H9 (cell line): ENCODE data around the gene DYRK3. TPM values are rescaled to one million over a fixed set of nuclear protein-coding genes. Genes with fewer than 3 reads are reported as not detected.

ENCODE experiments used
- DNase-seq: peaks from one replicate; pipeline ENCODE4 v3.0.0-alpha.2; 2017
- H2AFZ ChIP-seq: one replicate; pipeline ENCODE4 v1.6.1; 2013; ENCODE audit warnings: mild to moderate bottlenecking, low read length, control low read depth, moderate library complexity
- H2AK5ac ChIP-seq: 2 replicates; pipeline ENCODE4 v1.6.1; 2013; ENCODE audit warnings: low read length, control low read depth, mixed read lengths; ENCODE audit not compliant: insufficient read length
- H2BK120ac ChIP-seq: one replicate; pipeline ENCODE4 v1.6.1; 2013; ENCODE audit warnings: low read depth, mild to moderate bottlenecking, low read length, control low read depth, inconsistent platforms; ENCODE audit not compliant: poor library complexity, severe bottlenecking
- H2BK12ac ChIP-seq: 2 replicates; pipeline ENCODE4 v1.6.1; 2013; ENCODE audit warnings: low read length, control low read depth, mixed read lengths, low read depth; ENCODE audit not compliant: insufficient read length
- H2BK15ac ChIP-seq: 2 replicates; pipeline ENCODE4 v1.6.1; 2013; ENCODE audit warnings: low read depth, low read length, control low read depth
- H2BK20ac ChIP-seq: one replicate; pipeline ENCODE4 v1.6.1; 2013; ENCODE audit warnings: low read depth, mild to moderate bottlenecking, low read length, control low read depth, inconsistent platforms; ENCODE audit not compliant: poor library complexity, severe bottlenecking
- H2BK5ac ChIP-seq: 2 replicates; pipeline ENCODE4 v1.6.1; 2013; ENCODE audit warnings: low read length, control low read depth, mixed read lengths; ENCODE audit not compliant: insufficient read length
- H3K14ac ChIP-seq: 2 replicates; pipeline ENCODE4 v1.6.1; 2013; ENCODE audit warnings: low read length, control low read depth; ENCODE audit not compliant: insufficient read depth
- H3K18ac ChIP-seq: 2 replicates; pipeline ENCODE4 v1.6.1; 2013; ENCODE audit warnings: low read depth, mild to moderate bottlenecking, mixed read lengths, low read length, control low read depth; ENCODE audit not compliant: insufficient read length
- H3K23ac ChIP-seq: 2 replicates; pipeline ENCODE4 v1.6.1; 2013; ENCODE audit warnings: low read length, control low read depth, mixed read lengths, low read depth; ENCODE audit not compliant: insufficient read length
- H3K23me2 ChIP-seq: 2 replicates; pipeline ENCODE4 v1.6.1; 2013; ENCODE audit warnings: low read depth, mild to moderate bottlenecking, mixed read lengths, low read length, control low read depth; ENCODE audit not compliant: insufficient read length, poor library complexity, severe bottlenecking
- H3K27ac ChIP-seq: 2 replicates; pipeline ENCODE4 v1.5.1; 2013; ENCODE audit warnings: low read length, control low read depth, mixed read lengths, low read depth; ENCODE audit not compliant: insufficient read length
- H3K27me3 ChIP-seq: 2 replicates; pipeline ENCODE4 v1.6.1; 2013; ENCODE audit warnings: low read length, control low read depth, inconsistent platforms; ENCODE audit not compliant: insufficient read depth
- H3K4ac ChIP-seq: 2 replicates; pipeline ENCODE4 v1.6.1; 2013; ENCODE audit warnings: low read depth, mild to moderate bottlenecking, control low read depth, inconsistent platforms, low read length, moderate library complexity
- H3K4me1 ChIP-seq: 2 replicates; pipeline ENCODE4 v1.6.1; 2013; ENCODE audit warnings: low read length, control low read depth, inconsistent platforms; ENCODE audit not compliant: insufficient read depth
- H3K4me2 ChIP-seq: 2 replicates; pipeline ENCODE4 v1.6.1; 2013; ENCODE audit warnings: low read length, control low read depth, mixed read lengths; ENCODE audit not compliant: insufficient read length, insufficient read depth
- H3K56ac ChIP-seq: 2 replicates; pipeline ENCODE4 v1.6.1; 2013; ENCODE audit warnings: low read depth, mild to moderate bottlenecking, mixed read lengths, low read length, control low read depth; ENCODE audit not compliant: insufficient read length
- H3K79me1 ChIP-seq: 2 replicates; pipeline ENCODE4 v1.6.1; 2013; ENCODE audit warnings: low read depth, mild to moderate bottlenecking, moderate library complexity, low read length, control low read depth, inconsistent platforms; ENCODE audit not compliant: insufficient read depth, poor library complexity, severe bottlenecking
- H3K79me2 ChIP-seq: 2 replicates; pipeline ENCODE4 v1.6.1; 2013; ENCODE audit warnings: low read length, control low read depth, inconsistent platforms; ENCODE audit not compliant: insufficient read depth
- H3K9ac ChIP-seq: 2 replicates; pipeline ENCODE4 v1.6.1; 2013; ENCODE audit warnings: low read length, control low read depth, mixed read lengths; ENCODE audit not compliant: insufficient read length; ENCODE audit errors: extremely low read depth
- H3K9me3 ChIP-seq: one replicate; pipeline ENCODE4 v1.6.1; 2013; ENCODE audit warnings: low read depth, low read length, inconsistent platforms; ENCODE audit not compliant: control insufficient read depth
- H3T11ph ChIP-seq: one replicate; pipeline ENCODE4 v1.6.1; 2013; ENCODE audit warnings: mild to moderate bottlenecking, low read length, control low read depth, inconsistent platforms
- H4K20me1 ChIP-seq: one replicate; pipeline ENCODE4 v1.6.1; 2013; ENCODE audit not compliant: control insufficient read depth, insufficient read length, insufficient read depth
- H4K5ac ChIP-seq: 2 replicates; pipeline ENCODE4 v1.6.1; 2013; ENCODE audit warnings: low read depth, mild to moderate bottlenecking, mixed read lengths, low read length, control low read depth; ENCODE audit not compliant: insufficient read length
- H4K8ac ChIP-seq: replicated peaks from 2 replicates; pipeline ENCODE4 v1.6.1; 2013; ENCODE audit warnings: low read length, control low read depth, mixed read lengths, low read depth; ENCODE audit not compliant: insufficient read length
- H4K91ac ChIP-seq: 2 replicates; pipeline ENCODE4 v1.6.1; 2013; ENCODE audit warnings: low read depth, mild to moderate bottlenecking, moderate library complexity, mixed read lengths, low read length, control low read depth; ENCODE audit not compliant: insufficient read length
- H3K27ac Mint-ChIP-seq, 3 experiments: 2 replicates in 2 of 3; 3 replicates in 1 of 3; pipeline ENCODE4 v1.8.0; 2020 to 2021; ENCODE audit warnings: mixed read lengths in 3 of 3, mild to moderate bottlenecking in 1 of 3, moderate library complexity in 1 of 3
- H3K27me3 Mint-ChIP-seq: 2 replicates; pipeline ENCODE4 v1.8.0; 2021; ENCODE audit warnings: low read depth, mild to moderate bottlenecking, moderate library complexity, mixed read lengths
- H3K36me3 Mint-ChIP-seq, 3 experiments: 2 replicates in 2 of 3; 3 replicates in 1 of 3; pipeline ENCODE4 v1.8.0; 2020 to 2021; ENCODE audit warnings: low read depth in 3 of 3, mixed read lengths in 3 of 3; ENCODE audit not compliant: insufficient read depth in 1 of 3
- H3K4me1 Mint-ChIP-seq, 2 experiments: 2 replicates each; pipeline ENCODE4 v1.8.0; 2020; ENCODE audit warnings: mixed read lengths in 2 of 2
- H3K4me3 Mint-ChIP-seq, 2 experiments: 2 replicates in 1 of 2; 3 replicates in 1 of 2; pipeline ENCODE4 v1.8.0; 2020 to 2021; ENCODE audit warnings: mild to moderate bottlenecking in 2 of 2, mixed read lengths in 2 of 2, moderate library complexity in 1 of 2
- H3K9me3 Mint-ChIP-seq, 2 experiments: 2 replicates in 1 of 2; 3 replicates in 1 of 2; pipeline ENCODE4 v1.8.0; 2020; ENCODE audit warnings: mild to moderate bottlenecking in 2 of 2, mixed read lengths in 2 of 2, moderate library complexity in 1 of 2
- WGBS: extraction: QIAGEN DNeasy Blood & Tissue Kit; methylation state at CpG from one replicate; pipeline ENCODE4 v1.1.7; 2013; ENCODE audit warnings: missing lambda C conversion rate, low lambda C conversion rate, mixed read lengths; ENCODE audit not compliant: insufficient read length; ENCODE audit errors: extremely low coverage; 5-methylcytosine and 5-hydroxymethylcytosine counted together
- total RNA-seq: library from RNA; stranded (reverse); gene quantifications from 2 replicates; pipeline ENCODE4 v1.2.1, GENCODE V29; 2021
- TF ChIP-seq, protein P1 (sequence below): fragments of 200-600 bp; sonication (generic); conservative IDR thresholded peaks from 3 replicates; pipeline ENCODE4 v1.8.0; 2021; ENCODE audit warnings: antibody characterized with exemption, mild to moderate bottlenecking

Gene DYRK3
- total RNA-seq, 1 experiment from 2014 or later, result 4.7 TPM

DNA sequence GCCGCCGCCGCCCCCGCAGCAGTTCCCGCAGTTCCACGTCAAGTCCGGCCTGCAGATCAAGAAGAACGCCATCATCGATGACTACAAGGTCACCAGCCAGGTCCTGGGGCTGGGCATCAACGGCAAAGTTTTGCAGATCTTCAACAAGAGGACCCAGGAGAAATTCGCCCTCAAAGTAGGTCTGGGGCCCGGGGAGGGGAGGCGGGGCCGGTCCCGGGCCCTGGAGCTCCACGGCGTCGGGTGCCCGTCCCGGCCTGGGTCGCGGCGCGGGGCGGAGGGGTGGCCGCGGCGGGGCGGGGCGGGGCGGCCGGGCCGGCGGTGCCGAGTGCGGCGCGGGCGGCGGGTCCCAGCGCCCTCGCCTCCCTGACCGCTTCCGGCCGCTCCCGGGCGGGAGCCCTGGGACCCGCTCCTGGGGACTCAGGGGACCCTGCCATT is 50.0 kb downstream of the DYRK3 start:
- Histone ChIP-seq H3K79me1 (no peaks in the 10 kb centered on the region), H3K4ac (no peak overlapping the region), H3K79me2 (peaks cover 6% of the 10 kb centered on the region; the same call in 1 of the 2 replicates), H3K27ac (no peak overlapping the region), H3K14ac (peak overlapping the region; percentile 17), H4K20me1 (no peaks in the 10 kb centered on the region), H4K5ac (no peak overlapping the region), H4K8ac (no peak overlapping the region), H2AK5ac (no peak overlapping the region), H4K91ac (no peak overlapping the region), H2BK12ac (no peak overlapping the region), H3K27me3 (peaks cover 23% of the 10 kb centered on the region), H2BK20ac (no peak overlapping the region), H3K23ac (no peak overlapping the region), H2BK15ac (no peak overlapping the region), H3K56ac (no peak overlapping the region), H2BK120ac (no peak overlapping the region), H2BK5ac (no peak overlapping the region), H3K9me3 (no peaks in the 10 kb centered on the region), H3K23me2 (peaks cover 15% of the 10 kb centered on the region), H3K4me1 (peaks cover 13% of the 10 kb centered on the region; the same call in 1 of the 2 replicates), H3K4me2 (peak overlapping the region; percentile 54), H3K18ac (no peak overlapping the region), H3K9ac (peak overlapping the region; percentile 77), H3T11ph (no peak overlapping the region), H2AFZ (no peak overlapping the region)
- DNase-seq, result no peak
- Mint-ChIP-seq H3K4me1 (peaks cover 47 to 53% of the 10 kb centered on the region in 2 experiments), H3K9me3 (peaks cover 0 to 2% of the 10 kb centered on the region in 2 experiments; a peak in 1 of 5 replicates), H3K27me3 (peaks cover 66% of the 10 kb centered on the region), H3K36me3 (peaks cover 0 to 4% (median 0%) of the 10 kb centered on the region in 3 experiments; a peak in 1 of 7 replicates), H3K4me3 (peak overlapping the region; percentile 93 to 96), H3K27ac (peak overlapping the region in 1 of 3 experiments; percentile 95; a peak in 2 of 7 replicates)
- no CpG with 5 or more reads among the region's 48 CpGs for WGBS
- TF ChIP-seq, protein P1, sequence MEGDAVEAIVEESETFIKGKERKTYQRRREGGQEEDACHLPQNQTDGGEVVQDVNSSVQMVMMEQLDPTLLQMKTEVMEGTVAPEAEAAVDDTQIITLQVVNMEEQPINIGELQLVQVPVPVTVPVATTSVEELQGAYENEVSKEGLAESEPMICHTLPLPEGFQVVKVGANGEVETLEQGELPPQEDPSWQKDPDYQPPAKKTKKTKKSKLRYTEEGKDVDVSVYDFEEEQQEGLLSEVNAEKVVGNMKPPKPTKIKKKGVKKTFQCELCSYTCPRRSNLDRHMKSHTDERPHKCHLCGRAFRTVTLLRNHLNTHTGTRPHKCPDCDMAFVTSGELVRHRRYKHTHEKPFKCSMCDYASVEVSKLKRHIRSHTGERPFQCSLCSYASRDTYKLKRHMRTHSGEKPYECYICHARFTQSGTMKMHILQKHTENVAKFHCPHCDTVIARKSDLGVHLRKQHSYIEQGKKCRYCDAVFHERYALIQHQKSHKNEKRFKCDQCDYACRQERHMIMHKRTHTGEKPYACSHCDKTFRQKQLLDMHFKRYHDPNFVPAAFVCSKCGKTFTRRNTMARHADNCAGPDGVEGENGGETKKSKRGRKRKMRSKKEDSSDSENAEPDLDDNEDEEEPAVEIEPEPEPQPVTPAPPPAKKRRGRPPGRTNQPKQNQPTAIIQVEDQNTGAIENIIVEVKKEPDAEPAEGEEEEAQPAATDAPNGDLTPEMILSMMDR, result no peak
